ENCODE measurements around the gene RPTOR. TPM values are rescaled to one million over a fixed set of nuclear protein-coding genes. Genes with fewer than 3 reads are reported as not detected.

The RPTOR gene
- total RNA-seq, 1 experiment from 2014 or later = 27.0 TPM

- Histone ChIP-seq H3K36me3 (peaks cover 34% of the 10 kb centered on the region), H3K27me3 (replicated peaks) (no peaks in the 10 kb centered on the region), H3K27ac (no peak overlapping the region), H3K4me3 (no peak overlapping the region), H3K9me3 (replicated peaks) (no peaks in the 10 kb centered on the region), H3K4me1 (replicated peaks) (peaks cover 40% of the 10 kb centered on the region)
- DNase-seq (ENCODE audit: low read depth in 1 of 2, low spot score in 2 of 2) = no peak
Measured at GRCh38 chr17:80862978-80863377, 318.3 kb downstream of the RPTOR start.

GRCh38 chr17:80863626-80864025 lies 319.0 kb downstream of the RPTOR start:
- no peak overlapping the region for H3K4me3 ChIP-seq
- H3K4me1 ChIP-seq (replicated peaks) = peaks cover 34% of the 10 kb centered on the region
- H3K36me3 ChIP-seq = peaks cover 30% of the 10 kb centered on the region
- DNase-seq (ENCODE audit: low read depth in 1 of 2, low spot score in 2 of 2) = no peak
- no peaks in the 10 kb centered on the region for H3K9me3 ChIP-seq (replicated peaks)
- H3K27me3 ChIP-seq (replicated peaks) = no peaks in the 10 kb centered on the region
- H3K27ac ChIP-seq = no peak overlapping the region

GRCh38 chr17:80864751-80865150 lies 320.1 kb downstream of the RPTOR start:
- no peak overlapping the region for H3K27ac ChIP-seq
- no peak for DNase-seq (ENCODE audit: low read depth in 1 of 2, low spot score in 2 of 2)
- peaks cover 27% of the 10 kb centered on the region for H3K36me3 ChIP-seq
- H3K4me1 ChIP-seq (replicated peaks) = peaks cover 22% of the 10 kb centered on the region
- no peaks in the 10 kb centered on the region for H3K9me3 ChIP-seq (replicated peaks)
- no peak overlapping the region for H3K4me3 ChIP-seq
- H3K27me3 ChIP-seq (replicated peaks) = no peaks in the 10 kb centered on the region

- peak; percentile 61 to 82 for DNase-seq (ENCODE audit: low read depth in 1 of 2, low spot score in 2 of 2)
- H3K9me3 ChIP-seq (replicated peaks) = no peaks in the 10 kb centered on the region
- no peaks in the 10 kb centered on the region for H3K27me3 ChIP-seq (replicated peaks)
- H3K4me1 ChIP-seq (replicated peaks) = peaks cover 8% of the 10 kb centered on the region
- H3K4me3 ChIP-seq = no peak overlapping the region
- H3K27ac ChIP-seq = no peak overlapping the region
- H3K36me3 ChIP-seq = peaks cover 21% of the 10 kb centered on the region
Measured at GRCh38 chr17:80866050-80866793, 321.6 kb downstream of the RPTOR start.

- H3K27me3 ChIP-seq (replicated peaks) = no peaks in the 10 kb centered on the region
- no peaks in the 10 kb centered on the region for H3K9me3 ChIP-seq (replicated peaks)
- DNase-seq (ENCODE audit: low read depth in 1 of 2, low spot score in 2 of 2) = no peak
Measured at GRCh38 chr17:80868022-80868609, 323.5 kb downstream of the RPTOR start.

GRCh38 chr17:80869481-80870145 lies 325.0 kb downstream of the RPTOR start:
- no peaks in the 10 kb centered on the region for H3K27me3 ChIP-seq (replicated peaks)
- peaks cover 22% of the 10 kb centered on the region for H3K4me1 ChIP-seq (replicated peaks)
- peaks cover 18% of the 10 kb centered on the region for H3K36me3 ChIP-seq
- no peak overlapping the region for H3K27ac ChIP-seq
- H3K9me3 ChIP-seq (replicated peaks) = no peaks in the 10 kb centered on the region
- H3K4me3 ChIP-seq = no peak overlapping the region
- DNase-seq (ENCODE audit: low read depth in 1 of 2, low spot score in 2 of 2) = no peak

More at GRCh38 chr17:80868022-80868609, 323.5 kb downstream of the RPTOR start:
- H3K27ac ChIP-seq = no peak overlapping the region
- no peak overlapping the region for H3K4me3 ChIP-seq
- peaks cover 17% of the 10 kb centered on the region for H3K36me3 ChIP-seq
- H3K4me1 ChIP-seq (replicated peaks) = peaks cover 14% of the 10 kb centered on the region

GRCh38 chr17:80870401-80870800 lies 325.8 kb downstream of the RPTOR start:
- no peak for DNase-seq (ENCODE audit: low read depth in 1 of 2, low spot score in 2 of 2)
- H3K4me3 ChIP-seq = no peak overlapping the region
- peaks cover 22% of the 10 kb centered on the region for H3K4me1 ChIP-seq (replicated peaks)
- no peaks in the 10 kb centered on the region for H3K27me3 ChIP-seq (replicated peaks)
- H3K9me3 ChIP-seq (replicated peaks) = no peaks in the 10 kb centered on the region
- H3K27ac ChIP-seq = no peak overlapping the region
- peaks cover 21% of the 10 kb centered on the region for H3K36me3 ChIP-seq

- peaks cover 21% of the 10 kb centered on the region for H3K36me3 ChIP-seq
- peaks cover 22% of the 10 kb centered on the region for H3K4me1 ChIP-seq (replicated peaks)
- no peak for DNase-seq (ENCODE audit: low read depth in 1 of 2, low spot score in 2 of 2)
- H3K27ac ChIP-seq = no peak overlapping the region
- H3K27me3 ChIP-seq (replicated peaks) = no peaks in the 10 kb centered on the region
- H3K4me3 ChIP-seq = no peak overlapping the region
- H3K9me3 ChIP-seq (replicated peaks) = no peaks in the 10 kb centered on the region
Measured at GRCh38 chr17:80871341-80871740, 326.7 kb downstream of the RPTOR start.

GRCh38 chr17:80872001-80872500 lies 327.4 kb downstream of the RPTOR start:
- Histone ChIP-seq H3K4me3 (no peak overlapping the region), H3K27ac (no peak overlapping the region), H3K36me3 (peaks cover 15% of the 10 kb centered on the region), H3K9me3 (replicated peaks) (no peaks in the 10 kb centered on the region), H3K27me3 (replicated peaks) (no peaks in the 10 kb centered on the region), H3K4me1 (replicated peaks) (peaks cover 22% of the 10 kb centered on the region)
- no peak for DNase-seq (ENCODE audit: low read depth in 1 of 2, low spot score in 2 of 2)

- H3K36me3 ChIP-seq = peaks cover 16% of the 10 kb centered on the region
- H3K4me1 ChIP-seq (replicated peaks) = peaks cover 22% of the 10 kb centered on the region
- no peak overlapping the region for H3K4me3 ChIP-seq
- no peaks in the 10 kb centered on the region for H3K27me3 ChIP-seq (replicated peaks)
- no peaks in the 10 kb centered on the region for H3K9me3 ChIP-seq (replicated peaks)
- H3K27ac ChIP-seq = no peak overlapping the region
- DNase-seq (ENCODE audit: low read depth in 1 of 2, low spot score in 2 of 2) = no peak
Measured at GRCh38 chr17:80872501-80873306, 328.1 kb downstream of the RPTOR start.

GRCh38 chr17:80873307-80873951 lies 328.8 kb downstream of the RPTOR start:
- DNase-seq (ENCODE audit: low read depth in 1 of 2, low spot score in 2 of 2) = peak in 1 of 2 experiments; percentile 47
- H3K27ac ChIP-seq = no peak overlapping the region

GRCh38 chr17:80874866-80875445 lies 330.3 kb downstream of the RPTOR start:
- peaks cover 19% of the 10 kb centered on the region for H3K36me3 ChIP-seq

More at GRCh38 chr17:80873307-80873951, 328.8 kb downstream of the RPTOR start:
- Histone ChIP-seq H3K4me3 (no peak overlapping the region), H3K4me1 (replicated peaks) (peaks cover 22% of the 10 kb centered on the region), H3K9me3 (replicated peaks) (no peaks in the 10 kb centered on the region), H3K36me3 (peaks cover 12% of the 10 kb centered on the region), H3K27me3 (replicated peaks) (no peaks in the 10 kb centered on the region)

More at GRCh38 chr17:80874866-80875445, 330.3 kb downstream of the RPTOR start:
- Histone ChIP-seq H3K4me3 (no peak overlapping the region), H3K9me3 (replicated peaks) (no peaks in the 10 kb centered on the region), H3K27ac (no peak overlapping the region), H3K4me1 (replicated peaks) (peaks cover 22% of the 10 kb centered on the region), H3K27me3 (replicated peaks) (no peaks in the 10 kb centered on the region)
- no peak for DNase-seq (ENCODE audit: low read depth in 1 of 2, low spot score in 2 of 2)

Data from SJSA1 (cell line).